Endodermal cell (in vitro differentiated cells): ENCODE results near the gene PPM1E. TPM values are rescaled to one million over a fixed set of nuclear protein-coding genes. Genes with fewer than 3 reads are reported as not detected.

Experiments
- DNase-seq: peaks from one replicate; pipeline ENCODE4 v3.0.0-alpha.2; 2017
- H3K27ac ChIP-seq: 2 replicates; pipeline ENCODE4 v1.5.1; 2013; ENCODE audit warnings: mild to moderate bottlenecking, low read depth, low read length, moderate library complexity
- H3K27me3 ChIP-seq: 2 replicates; pipeline ENCODE4 v1.6.1; 2013; ENCODE audit warnings: mild to moderate bottlenecking, low read length, moderate library complexity; ENCODE audit not compliant: insufficient read depth, control insufficient read depth, poor library complexity, severe bottlenecking
- H3K36me3 ChIP-seq: 2 replicates; pipeline ENCODE4 v1.7.0; 2013; ENCODE audit warnings: mild to moderate bottlenecking, low read length, moderate library complexity; ENCODE audit not compliant: control insufficient read depth, insufficient read depth
- H3K4me1 ChIP-seq: one replicate; pipeline ENCODE4 v1.7.0; 2013; ENCODE audit warnings: low read length; ENCODE audit not compliant: control insufficient read depth, insufficient read depth
- H3K4me3 ChIP-seq: 2 replicates; pipeline ENCODE4 v1.5.1; 2013; ENCODE audit warnings: mild to moderate bottlenecking, low read length, moderate library complexity
- H3K9ac ChIP-seq: 2 replicates; pipeline ENCODE4 v1.6.1; 2013; ENCODE audit warnings: mild to moderate bottlenecking, low read length, moderate library complexity; ENCODE audit not compliant: poor library complexity, severe bottlenecking; ENCODE audit errors: extremely low read depth
- H3K9me3 ChIP-seq: 2 replicates; pipeline ENCODE4 v1.6.1; 2013; ENCODE audit warnings: mild to moderate bottlenecking, low read length, moderate library complexity; ENCODE audit not compliant: control insufficient read depth
- H3K27ac Mint-ChIP-seq: 2 replicates; pipeline ENCODE4 v1.8.0; 2020; ENCODE audit warnings: mixed read lengths
- H3K27me3 Mint-ChIP-seq: 2 replicates; pipeline ENCODE4 v1.8.0; 2021; ENCODE audit warnings: mild to moderate bottlenecking, mixed read lengths; ENCODE audit not compliant: insufficient read depth
- H3K36me3 Mint-ChIP-seq: 2 replicates; pipeline ENCODE4 v1.8.0; 2020; ENCODE audit warnings: low read depth, mixed read lengths
- H3K4me1 Mint-ChIP-seq: 2 replicates; pipeline ENCODE4 v1.8.0; 2020; ENCODE audit warnings: mixed read lengths
- H3K4me3 Mint-ChIP-seq: 2 replicates; pipeline ENCODE4 v1.8.0; 2020; ENCODE audit warnings: mild to moderate bottlenecking, moderate library complexity, mixed read lengths
- H3K9me3 Mint-ChIP-seq: 2 replicates; pipeline ENCODE4 v1.8.0; 2020; ENCODE audit warnings: mild to moderate bottlenecking, mixed read lengths
- CTCF ChIP-seq: fragments of 200-600 bp; sonication (generic); conservative IDR thresholded peaks from 2 replicates; pipeline ENCODE4 v1.5.0; 2021; ENCODE audit warnings: antibody characterized with exemption, mild to moderate bottlenecking
- WGBS, 2 experiments: methylation state at CpG; one replicate each; pipeline versions ENCODE4 v1.1.5 to v1.1.7; 2013; ENCODE audit warnings: missing lambda C conversion rate in 2 of 2, mixed read lengths in 1 of 2; ENCODE audit not compliant: insufficient coverage in 1 of 2, insufficient read length in 1 of 2; 5-methylcytosine and 5-hydroxymethylcytosine counted together
- total RNA-seq, 2 donors: library from RNA; stranded (reverse); fragmentation: NEBNext Ultra II Directional in 1 of 2; extraction: Animal tissue kit (Norgen Biotek cat#: 25700) in 1 of 2; gene quantifications; 2 replicates in 1 of 2; 3 replicates in 1 of 2; pipeline ENCODE4 v1.2.1, GENCODE V29; 2021

PPM1E gene
- total RNA-seq, 2 donors from 2014 or later, result 1.4 to 2.2 TPM

GRCh38 chr17:59024916-59025315 lies 269.3 kb downstream of the PPM1E start:
- Histone ChIP-seq H3K36me3 (peaks cover 56% of the 10 kb centered on the region), H3K9me3 (peaks cover 8% of the 10 kb centered on the region), H3K4me3 (no peak overlapping the region), H3K9ac (no peak overlapping the region), H3K4me1 (no peaks in the 10 kb centered on the region), H3K27ac (no peak overlapping the region), H3K27me3 (no peaks in the 10 kb centered on the region)
- Mint-ChIP-seq H3K4me1 (no peaks in the 10 kb centered on the region), H3K36me3 (peaks cover 24% of the 10 kb centered on the region), H3K27ac (no peak overlapping the region), H3K4me3 (no peak overlapping the region), H3K9me3 (peaks cover 4% of the 10 kb centered on the region), H3K27me3 (no peaks in the 10 kb centered on the region)
- 86% methylated on average over 2 of the region's 2 CpGs; no CpG with 5 or more reads in 1 of the 2 experiments for WGBS, 2 experiments
- TF ChIP-seq CTCF, result no peak
- no peak for DNase-seq

- no peak for TF ChIP-seq CTCF
- H3K4me3 Mint-ChIP-seq, result no peak overlapping the region
- WGBS, 2 experiments, result 100% methylated on average over 1 of the region's 1 CpG
- no peak for DNase-seq
- H3K9me3 Mint-ChIP-seq, result peaks cover 2% of the 10 kb centered on the region
- Histone ChIP-seq H3K9ac (no peak overlapping the region), H3K36me3 (peaks cover 59% of the 10 kb centered on the region), H3K9me3 (peaks cover 3% of the 10 kb centered on the region), H3K27me3 (no peaks in the 10 kb centered on the region), H3K27ac (no peak overlapping the region), H3K4me1 (no peaks in the 10 kb centered on the region), H3K4me3 (no peak overlapping the region)
- H3K4me1 Mint-ChIP-seq, result no peaks in the 10 kb centered on the region
- H3K27me3 Mint-ChIP-seq, result no peaks in the 10 kb centered on the region
- H3K36me3 Mint-ChIP-seq, result peaks cover 16% of the 10 kb centered on the region
- peak overlapping the region; percentile 32 for H3K27ac Mint-ChIP-seq
Measured at GRCh38 chr17:59026176-59026939, 270.7 kb downstream of the PPM1E start.

- Histone ChIP-seq H3K27ac (no peak overlapping the region), H3K36me3 (peaks cover 55% of the 10 kb centered on the region), H3K4me3 (no peak overlapping the region), H3K27me3 (no peaks in the 10 kb centered on the region), H3K9ac (no peak overlapping the region), H3K9me3 (no peaks in the 10 kb centered on the region), H3K4me1 (no peaks in the 10 kb centered on the region)
- 90 to 92% methylated on average over 3 to 4 of the region's 4 CpGs for WGBS, 2 experiments
- H3K4me1 Mint-ChIP-seq, result no peaks in the 10 kb centered on the region
- no peak for DNase-seq
- peak overlapping the region; percentile 13 for H3K27ac Mint-ChIP-seq
- peaks cover 16% of the 10 kb centered on the region for H3K36me3 Mint-ChIP-seq
- no peaks in the 10 kb centered on the region for H3K9me3 Mint-ChIP-seq
- no peaks in the 10 kb centered on the region for H3K27me3 Mint-ChIP-seq
- no peak for TF ChIP-seq CTCF
- H3K4me3 Mint-ChIP-seq, result no peak overlapping the region
Measured at GRCh38 chr17:59027750-59028149, 272.1 kb downstream of the PPM1E start.
